KMS-11 (cell line): ENCODE measurements around the gene MCF2L.
"Not testable (repeated sequence)": the region's sequence is repeated elsewhere in the genome, so short reads cannot be mapped to it uniquely, and the experiment has no call there.

ENCODE experiments used
- H2AFZ ChIP-seq: fragments of 200-600 bp; sonication (generic); 2 replicates; pipeline ENCODE4 v1.6.1; 2016; ENCODE audit warnings: antibody characterized with exemption, mixed run types, low read depth
- H3K27ac ChIP-seq: fragments of 200-600 bp; sonication (generic); 2 replicates; pipeline ENCODE4 v1.6.1; 2016; ENCODE audit warnings: mild to moderate bottlenecking, mixed run types
- H3K27me3 ChIP-seq: fragments of 200-600 bp; sonication (generic); 2 replicates; pipeline ENCODE4 v1.6.1; 2017; ENCODE audit warnings: mild to moderate bottlenecking, low read depth, mixed run types, moderate library complexity; ENCODE audit not compliant: insufficient read depth
- H3K36me3 ChIP-seq: fragments of 200-600 bp; sonication (generic); 2 replicates; pipeline ENCODE4 v1.6.1; 2017; ENCODE audit warnings: mild to moderate bottlenecking, mixed run types; ENCODE audit not compliant: insufficient read depth
- H3K4me1 ChIP-seq: fragments of 200-600 bp; sonication (generic); 2 replicates; pipeline ENCODE4 v1.6.1; 2016; ENCODE audit warnings: mild to moderate bottlenecking, low read depth, mixed run types; ENCODE audit not compliant: poor library complexity, severe bottlenecking
- H3K4me2 ChIP-seq: fragments of 200-600 bp; sonication (generic); 2 replicates; pipeline ENCODE4 v1.7.0; 2016; ENCODE audit warnings: mild to moderate bottlenecking, mixed run types
- H3K4me3 ChIP-seq: fragments of 200-600 bp; sonication (generic); IDR thresholded peaks from 2 replicates; pipeline ENCODE4 v1.6.1; 2017; ENCODE audit warnings: low read depth, low read length, mixed read lengths; ENCODE audit not compliant: insufficient read depth
- H3K79me2 ChIP-seq: fragments of 200-600 bp; sonication (generic); 2 replicates; pipeline ENCODE4 v1.6.1; 2016; ENCODE audit warnings: low read depth, mixed run types; ENCODE audit not compliant: insufficient read depth
- H3K9ac ChIP-seq: fragments of 200-600 bp; sonication (generic); 2 replicates; pipeline ENCODE4 v1.6.1; 2016; ENCODE audit warnings: mild to moderate bottlenecking, mixed run types
- H4K20me1 ChIP-seq: fragments of 200-600 bp; sonication (generic); 2 replicates; pipeline ENCODE4 v1.6.1; 2016; ENCODE audit warnings: mild to moderate bottlenecking, mixed run types; ENCODE audit not compliant: insufficient read depth
- TF ChIP-seq, protein P1 (sequence below): fragments of 200-600 bp; sonication (generic); conservative IDR thresholded peaks from 2 replicates; pipeline ENCODE4 v1.6.1; 2017; ENCODE audit warnings: low read depth, mild to moderate bottlenecking, antibody characterized with exemption, low read length, moderate library complexity, mixed read lengths

Gene MCF2L

DNA sequence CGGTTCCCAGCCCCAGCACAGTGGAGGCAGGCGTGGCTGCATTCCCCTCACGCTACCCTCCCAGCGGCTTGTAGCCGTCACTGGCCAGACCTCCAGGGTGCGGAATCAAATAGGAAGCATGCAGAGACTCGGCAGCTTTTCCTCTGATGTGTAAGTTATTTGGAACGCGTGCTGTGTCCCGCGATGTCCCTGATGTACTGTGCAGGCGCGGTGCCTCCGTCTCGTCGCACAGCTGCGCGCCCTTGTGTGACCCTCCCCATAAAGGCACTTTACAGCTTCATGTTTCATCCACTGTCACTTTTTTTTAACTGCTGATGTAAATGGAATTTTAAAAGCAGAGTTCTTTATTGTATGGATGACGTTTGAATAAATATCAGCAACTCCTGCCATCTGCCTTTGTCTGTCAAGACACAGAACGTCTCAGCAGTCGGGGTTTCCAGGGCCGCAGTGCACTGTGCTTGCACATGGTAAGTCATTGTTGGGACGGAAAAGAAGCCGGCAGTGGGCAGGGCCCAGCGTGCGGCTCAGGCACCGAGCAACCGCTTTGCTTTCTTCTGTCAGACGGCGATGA, 129.2 kb downstream of the MCF2L start:
- no peaks in the 10 kb centered on the region for H3K4me1 ChIP-seq
- no peak overlapping the region for H3K9ac ChIP-seq
- H2AFZ ChIP-seq, result no peak overlapping the region
- H3K79me2 ChIP-seq, result no peaks in the 10 kb centered on the region
- no peak overlapping the region for H3K27ac ChIP-seq
- H3K27me3 ChIP-seq, result no peaks in the 10 kb centered on the region
- H3K36me3 ChIP-seq, result no peaks in the 10 kb centered on the region
- no peak overlapping the region for H3K4me3 ChIP-seq
- H3K4me2 ChIP-seq, result no peak overlapping the region
- no peaks in the 10 kb centered on the region for H4K20me1 ChIP-seq
- TF ChIP-seq, protein P1, sequence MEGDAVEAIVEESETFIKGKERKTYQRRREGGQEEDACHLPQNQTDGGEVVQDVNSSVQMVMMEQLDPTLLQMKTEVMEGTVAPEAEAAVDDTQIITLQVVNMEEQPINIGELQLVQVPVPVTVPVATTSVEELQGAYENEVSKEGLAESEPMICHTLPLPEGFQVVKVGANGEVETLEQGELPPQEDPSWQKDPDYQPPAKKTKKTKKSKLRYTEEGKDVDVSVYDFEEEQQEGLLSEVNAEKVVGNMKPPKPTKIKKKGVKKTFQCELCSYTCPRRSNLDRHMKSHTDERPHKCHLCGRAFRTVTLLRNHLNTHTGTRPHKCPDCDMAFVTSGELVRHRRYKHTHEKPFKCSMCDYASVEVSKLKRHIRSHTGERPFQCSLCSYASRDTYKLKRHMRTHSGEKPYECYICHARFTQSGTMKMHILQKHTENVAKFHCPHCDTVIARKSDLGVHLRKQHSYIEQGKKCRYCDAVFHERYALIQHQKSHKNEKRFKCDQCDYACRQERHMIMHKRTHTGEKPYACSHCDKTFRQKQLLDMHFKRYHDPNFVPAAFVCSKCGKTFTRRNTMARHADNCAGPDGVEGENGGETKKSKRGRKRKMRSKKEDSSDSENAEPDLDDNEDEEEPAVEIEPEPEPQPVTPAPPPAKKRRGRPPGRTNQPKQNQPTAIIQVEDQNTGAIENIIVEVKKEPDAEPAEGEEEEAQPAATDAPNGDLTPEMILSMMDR, result no peak

DNA sequence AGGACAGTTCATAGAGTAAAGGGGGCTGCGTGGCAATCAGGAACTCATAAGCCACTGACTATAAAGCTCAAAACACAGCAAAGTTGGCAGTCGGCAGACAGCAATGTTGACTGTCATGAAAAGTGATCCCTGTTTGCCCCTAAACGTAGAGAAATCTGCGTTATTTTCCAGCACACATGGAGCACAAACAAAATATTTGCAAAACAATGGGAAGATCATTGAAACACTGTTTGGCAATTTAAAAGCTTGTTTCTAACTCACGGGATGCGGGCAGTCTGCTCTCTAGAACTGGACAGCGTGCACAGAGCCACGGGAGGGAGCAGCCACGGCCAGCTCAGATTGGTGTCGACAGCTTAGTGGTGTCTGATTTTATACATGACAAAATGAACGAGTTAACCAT, 130.1 kb downstream of the MCF2L start:
- H3K27ac ChIP-seq, result no peak overlapping the region
- H3K4me2 ChIP-seq, result no peak overlapping the region
- no peaks in the 10 kb centered on the region for H3K4me1 ChIP-seq
- TF ChIP-seq, protein P1, result no peak
- H2AFZ ChIP-seq, result no peak overlapping the region
- no peaks in the 10 kb centered on the region for H3K79me2 ChIP-seq
- no peaks in the 10 kb centered on the region for H3K27me3 ChIP-seq
- H4K20me1 ChIP-seq, result no peaks in the 10 kb centered on the region
- no peak overlapping the region for H3K4me3 ChIP-seq
- no peak overlapping the region for H3K9ac ChIP-seq
- no peaks in the 10 kb centered on the region for H3K36me3 ChIP-seq

DNA sequence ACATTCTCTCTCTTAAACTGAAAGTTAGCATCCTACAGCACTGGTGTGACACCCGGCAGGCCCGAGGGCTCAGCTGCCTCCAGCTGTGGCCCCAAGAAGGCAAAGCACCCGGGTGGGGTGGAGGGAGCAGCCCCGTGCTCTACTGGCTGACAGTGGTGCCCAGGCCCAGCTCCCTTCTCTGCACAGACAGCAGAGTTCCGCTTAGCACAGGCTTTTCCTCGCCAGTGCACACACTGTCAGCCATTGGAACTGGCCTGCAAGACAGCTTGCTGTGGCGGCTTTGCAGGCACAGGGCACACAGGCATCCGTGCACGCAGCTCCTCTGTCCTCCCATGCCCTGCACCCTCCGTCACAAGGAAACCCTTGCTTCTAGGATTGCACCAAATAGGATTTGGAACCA, 133.3 kb downstream of the MCF2L start:
- H3K9ac ChIP-seq, H3K4me1 ChIP-seq, H2AFZ ChIP-seq, H3K4me2 ChIP-seq, H4K20me1 ChIP-seq, H3K79me2 ChIP-seq, H3K27me3 ChIP-seq, H3K36me3 ChIP-seq, H3K4me3 ChIP-seq, H3K27ac ChIP-seq: not testable (repeated sequence)

DNA sequence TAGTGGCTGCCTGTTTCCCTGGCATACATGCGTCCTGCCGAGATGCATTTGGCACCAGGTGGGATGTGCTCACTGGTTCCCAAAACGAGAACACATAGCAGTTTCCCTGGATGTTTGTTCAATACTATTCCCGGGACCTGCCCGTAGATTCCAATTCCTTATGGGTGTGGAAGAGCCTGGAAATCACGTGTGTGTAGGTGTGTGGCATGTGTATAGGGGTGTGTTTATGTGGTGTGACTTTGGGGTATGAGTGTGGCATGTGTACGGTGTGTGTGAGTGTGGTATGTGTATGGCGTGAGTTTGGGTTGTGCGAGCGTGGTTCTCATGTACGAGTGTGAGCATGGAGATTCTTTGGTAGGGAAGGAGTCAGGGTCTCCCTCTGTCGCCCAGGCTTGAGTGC, 133.7 kb downstream of the MCF2L start:
- no peak overlapping the region for H3K27ac ChIP-seq
- H3K79me2 ChIP-seq, result no peaks in the 10 kb centered on the region
- no peak overlapping the region for H3K4me2 ChIP-seq
- H3K9ac ChIP-seq, result no peak overlapping the region
- TF ChIP-seq, protein P1, result no peak
- H3K4me3 ChIP-seq, result no peak overlapping the region
- no peaks in the 10 kb centered on the region for H3K4me1 ChIP-seq
- H4K20me1 ChIP-seq, result no peaks in the 10 kb centered on the region
- no peaks in the 10 kb centered on the region for H3K36me3 ChIP-seq
- H3K27me3 ChIP-seq, result no peaks in the 10 kb centered on the region
- H2AFZ ChIP-seq, result no peak overlapping the region

DNA sequence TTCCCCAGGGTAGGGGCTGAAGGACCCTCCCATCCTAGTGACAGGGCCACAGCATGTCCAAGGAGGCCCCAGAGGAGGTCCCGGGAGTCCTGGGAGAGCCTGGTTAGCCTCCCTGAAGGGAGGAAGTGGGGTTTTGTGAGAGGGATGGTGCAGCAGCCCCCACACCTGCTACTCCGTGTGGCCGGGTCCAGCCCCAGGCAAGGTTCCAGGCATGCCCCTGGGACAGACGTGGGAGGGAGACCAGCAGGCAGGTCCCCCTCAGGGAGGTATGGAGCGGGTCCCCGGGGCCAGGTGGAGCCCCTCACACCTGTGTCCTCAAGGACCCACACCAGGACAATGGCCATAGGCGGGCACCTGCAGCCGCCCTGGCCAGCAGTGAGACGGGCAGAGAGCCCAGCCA, 134.6 kb downstream of the MCF2L start:
- H3K4me3 ChIP-seq, result no peak overlapping the region
- no peaks in the 10 kb centered on the region for H3K27me3 ChIP-seq
- no peaks in the 10 kb centered on the region for H3K79me2 ChIP-seq
- no peak overlapping the region for H2AFZ ChIP-seq
- H3K9ac ChIP-seq, result no peak overlapping the region
- no peaks in the 10 kb centered on the region for H3K36me3 ChIP-seq
- H3K27ac ChIP-seq, result no peak overlapping the region
- no peaks in the 10 kb centered on the region for H4K20me1 ChIP-seq
- H3K4me2 ChIP-seq, result no peak overlapping the region
- no peaks in the 10 kb centered on the region for H3K4me1 ChIP-seq
- TF ChIP-seq, protein P1, result no peak
